ENCODE data around the gene COL5A2. TPM values are rescaled to one million over a fixed set of nuclear protein-coding genes. Genes with fewer than 3 reads are reported as not detected.
A peak's percentile ranks its signal among the peaks of the same experiment; 100 is the strongest.

The COL5A2 gene
- total RNA-seq, 4 donors from 2014 or later: 16.1 to 62.8 (median 33.1) TPM

DNA sequence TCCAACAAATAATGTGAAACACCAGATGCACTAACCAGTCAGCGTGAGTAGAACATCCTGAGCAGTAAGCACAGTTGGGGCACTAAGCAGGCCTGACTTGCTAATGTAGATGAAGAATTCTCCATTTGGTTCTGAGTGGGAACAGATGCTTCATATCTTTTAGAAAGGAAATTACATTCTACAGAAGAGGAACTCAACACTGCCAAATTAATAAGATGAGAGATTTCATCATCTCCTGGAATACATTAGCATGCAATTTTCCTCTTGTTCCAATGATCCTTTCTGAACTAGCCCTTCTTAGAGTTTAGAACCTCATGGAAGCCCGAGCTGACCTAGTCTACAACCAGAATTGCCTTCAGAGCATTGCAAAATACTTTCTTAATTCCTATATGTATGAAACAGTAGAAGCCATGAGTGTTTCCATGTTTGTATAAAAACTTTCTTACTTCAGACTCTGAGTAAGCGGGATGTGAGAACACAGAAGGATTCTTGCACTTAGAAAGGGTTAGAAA is 34.8 kb downstream of the COL5A2 start:
- H3K9me3 ChIP-seq: no peaks in the 10 kb centered on the region
- 79 to 82% methylated on average over 3 of the region's 3 CpGs for WGBS, 2 donors (ENCODE audit: low coverage in 1 of 2)
- H3K27ac ChIP-seq: no peak overlapping the region
- intact Hi-C loops (cut with DNase I; ENCODE audit: low total_unique reads): no loop called here
- H3K4me1 ChIP-seq: peaks cover 0 to 10% (median 0%) of the 10 kb centered on the region in 4 donors
- H3K4me3 ChIP-seq: no peak overlapping the region
- TF ChIP-seq POLR2AphosphoS5 (IDR thresholded peaks at IDR 0.05) (peak in 1 of 3 donors; percentile 19), EP300 (IDR thresholded peaks at IDR 0.05; ENCODE audit: low read depth) (no peak)
- H3K27me3 ChIP-seq: no peaks in the 10 kb centered on the region
- in situ Hi-C loops (cut with MboI; ENCODE audit: low pct_ligation_motif_present in 1 of 4, low pct_unique_long_range_greater_than_20kb in 1 of 4, low sequenced_read_pairs in 3 of 4): loop anchor here in 1 of 4 donors (25.0 kb wide), 1 partner anchor 268 kb away; no protein-coding TSS in a partner anchor
- H3K36me3 ChIP-seq: no peaks in the 10 kb centered on the region
- DNase-seq: no peak

DNA sequence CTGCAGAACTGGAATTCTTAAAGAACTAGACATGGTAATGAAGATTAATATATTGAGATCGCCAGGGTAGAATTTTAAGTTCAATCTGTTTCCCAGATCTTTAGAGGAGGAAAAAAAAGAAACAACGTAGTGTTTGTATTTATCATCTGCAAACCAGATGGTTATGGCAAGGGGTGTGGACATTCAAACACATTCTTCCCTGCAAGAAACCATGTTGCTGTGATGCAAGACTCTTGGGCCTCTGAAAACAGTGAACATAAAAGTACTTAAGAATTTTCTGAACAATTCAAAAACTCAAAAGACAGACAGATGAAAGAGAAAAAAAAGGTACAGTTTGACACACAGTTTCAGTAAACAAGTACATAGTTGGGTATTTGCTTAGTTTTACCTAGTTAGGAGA is 35.6 kb downstream of the COL5A2 start:
- no peaks in the 10 kb centered on the region for H3K36me3 ChIP-seq
- intact Hi-C loops (cut with DNase I; ENCODE audit: low total_unique reads) (no loop called here), in situ Hi-C loops (cut with MboI; ENCODE audit: low pct_ligation_motif_present in 1 of 4, low pct_unique_long_range_greater_than_20kb in 1 of 4, low sequenced_read_pairs in 3 of 4) (loop anchor here in 1 of 4 donors (25.0 kb wide), 1 partner anchor 268 kb away; no protein-coding TSS in a partner anchor)
- H3K9me3 ChIP-seq: no peaks in the 10 kb centered on the region
- TF ChIP-seq POLR2A (IDR thresholded peaks at IDR 0.05) (no peak), EP300 (IDR thresholded peaks at IDR 0.05; ENCODE audit: low read depth) (no peak), POLR2AphosphoS5 (IDR thresholded peaks at IDR 0.05) (no peak)
- TF ChIP-seq, protein P1, sequence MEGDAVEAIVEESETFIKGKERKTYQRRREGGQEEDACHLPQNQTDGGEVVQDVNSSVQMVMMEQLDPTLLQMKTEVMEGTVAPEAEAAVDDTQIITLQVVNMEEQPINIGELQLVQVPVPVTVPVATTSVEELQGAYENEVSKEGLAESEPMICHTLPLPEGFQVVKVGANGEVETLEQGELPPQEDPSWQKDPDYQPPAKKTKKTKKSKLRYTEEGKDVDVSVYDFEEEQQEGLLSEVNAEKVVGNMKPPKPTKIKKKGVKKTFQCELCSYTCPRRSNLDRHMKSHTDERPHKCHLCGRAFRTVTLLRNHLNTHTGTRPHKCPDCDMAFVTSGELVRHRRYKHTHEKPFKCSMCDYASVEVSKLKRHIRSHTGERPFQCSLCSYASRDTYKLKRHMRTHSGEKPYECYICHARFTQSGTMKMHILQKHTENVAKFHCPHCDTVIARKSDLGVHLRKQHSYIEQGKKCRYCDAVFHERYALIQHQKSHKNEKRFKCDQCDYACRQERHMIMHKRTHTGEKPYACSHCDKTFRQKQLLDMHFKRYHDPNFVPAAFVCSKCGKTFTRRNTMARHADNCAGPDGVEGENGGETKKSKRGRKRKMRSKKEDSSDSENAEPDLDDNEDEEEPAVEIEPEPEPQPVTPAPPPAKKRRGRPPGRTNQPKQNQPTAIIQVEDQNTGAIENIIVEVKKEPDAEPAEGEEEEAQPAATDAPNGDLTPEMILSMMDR (IDR thresholded peaks at IDR 0.05): no peak
- peaks cover 0 to 7% (median 0%) of the 10 kb centered on the region in 4 donors for H3K4me1 ChIP-seq
- no peaks in the 10 kb centered on the region for H3K27me3 ChIP-seq
- no peak overlapping the region for H3K4me3 ChIP-seq
- H3K27ac ChIP-seq: peak overlapping the region in 1 of 4 donors; percentile 41
- no peak for DNase-seq
- 58 to 61% methylated on average over 2 of the region's 2 CpGs for WGBS, 2 donors (ENCODE audit: low coverage in 1 of 2)

DNA sequence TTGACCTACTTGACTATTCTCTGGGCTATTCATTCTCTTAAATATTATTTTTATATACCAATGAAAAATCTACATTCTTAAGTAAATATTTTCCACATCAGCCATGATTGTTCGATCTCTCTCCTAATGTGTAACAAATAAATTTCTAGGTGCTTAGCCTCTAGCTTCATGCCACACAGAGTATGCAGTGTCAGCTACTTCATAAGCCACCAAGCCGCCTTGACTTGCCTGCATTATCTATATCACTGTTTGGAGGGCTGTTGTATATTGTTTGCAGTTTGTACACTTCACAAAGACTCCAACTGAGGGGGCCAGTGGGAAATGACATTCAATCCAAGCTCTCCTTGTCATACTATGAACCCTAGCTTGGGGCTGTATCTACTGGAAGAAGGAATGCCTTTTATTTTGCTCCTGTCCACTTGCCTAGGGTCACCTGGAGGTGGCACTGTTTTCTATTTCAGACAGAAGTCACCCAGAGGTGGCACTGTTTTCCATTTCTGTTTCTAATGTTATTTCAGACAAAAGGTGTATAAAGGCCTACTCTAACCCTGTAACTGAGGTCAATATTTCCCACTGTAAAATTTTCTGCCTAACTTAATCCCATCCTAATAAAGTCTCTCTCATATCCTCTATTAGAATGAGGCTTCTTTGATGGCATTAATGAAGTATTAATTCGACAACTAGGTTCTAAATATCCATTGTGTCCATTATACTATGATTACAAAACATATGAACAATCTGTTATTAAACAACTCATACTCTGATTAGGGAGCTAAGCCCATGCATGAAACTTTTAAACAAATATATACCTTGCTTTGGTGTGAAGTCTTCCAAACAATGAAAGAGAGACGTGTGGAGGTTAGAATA is 36.4 kb downstream of the COL5A2 start:
- no peaks in the 10 kb centered on the region for H3K9me3 ChIP-seq
- H3K27me3 ChIP-seq: no peaks in the 10 kb centered on the region
- intact Hi-C loops (cut with DNase I; ENCODE audit: low total_unique reads) (no loop called here), in situ Hi-C loops (cut with MboI; ENCODE audit: low pct_ligation_motif_present in 1 of 4, low pct_unique_long_range_greater_than_20kb in 1 of 4, low sequenced_read_pairs in 3 of 4) (loop anchor here in 1 of 4 donors (25.0 kb wide), 1 partner anchor 269 kb away; no protein-coding TSS in a partner anchor)
- no peaks in the 10 kb centered on the region for H3K36me3 ChIP-seq
- peak; percentile 24 for DNase-seq
- no peak overlapping the region for H3K4me3 ChIP-seq
- 86 to 93% methylated on average over 3 to 4 of the region's 4 CpGs for WGBS, 2 donors (ENCODE audit: low coverage in 1 of 2)
- TF ChIP-seq, protein P1 (IDR thresholded peaks at IDR 0.05): peak; percentile 59 to 80 (median 70)
- no peak for TF ChIP-seq POLR2AphosphoS5 (IDR thresholded peaks at IDR 0.05)
- H3K4me1 ChIP-seq: peaks cover 0 to 7% (median 0%) of the 10 kb centered on the region in 4 donors
- H3K27ac ChIP-seq: no peak overlapping the region

DNA sequence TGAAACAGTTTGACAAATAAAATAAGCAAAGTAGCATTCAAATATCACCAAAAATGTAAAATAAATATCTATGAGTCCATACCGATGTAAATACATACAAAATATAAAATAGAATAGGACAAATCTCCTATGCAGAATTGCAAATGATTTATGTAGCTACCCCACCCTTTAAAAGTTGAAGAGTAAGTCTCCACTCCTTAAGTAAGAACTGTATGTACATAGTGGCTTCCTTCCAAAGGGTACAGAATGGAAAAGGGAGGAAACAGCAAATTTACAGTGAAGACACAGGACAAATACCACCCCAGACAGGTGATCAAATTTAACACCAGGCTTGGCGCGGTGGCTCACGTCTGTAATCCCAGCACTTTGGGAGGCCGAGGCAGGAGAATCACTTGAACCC is 40.8 kb downstream of the COL5A2 start:
- TF ChIP-seq EP300 (IDR thresholded peaks at IDR 0.05; ENCODE audit: low read depth): no peak
- TF ChIP-seq, protein P1 (IDR thresholded peaks at IDR 0.05): no peak
- no peak for TF ChIP-seq POLR2AphosphoS5 (IDR thresholded peaks at IDR 0.05)
- no peak for TF ChIP-seq POLR2A (IDR thresholded peaks at IDR 0.05)
- H3K4me1 ChIP-seq: peaks cover 0 to 4% (median 0%) of the 10 kb centered on the region in 4 donors
- no peak overlapping the region for H3K27ac ChIP-seq
- WGBS, 2 donors (ENCODE audit: low coverage in 1 of 2): 88 to 93% methylated on average over 3 to 5 of the region's 5 CpGs
- intact Hi-C loops (cut with DNase I; ENCODE audit: low total_unique reads) (no loop called here), in situ Hi-C loops (cut with MboI; ENCODE audit: low pct_ligation_motif_present in 1 of 4, low pct_unique_long_range_greater_than_20kb in 1 of 4, low sequenced_read_pairs in 3 of 4) (loop anchor here in 1 of 4 donors (25.0 kb wide), 1 partner anchor 274 kb away; no protein-coding TSS in a partner anchor)
- H3K27me3 ChIP-seq: no peaks in the 10 kb centered on the region
- no peaks in the 10 kb centered on the region for H3K36me3 ChIP-seq
- H3K4me3 ChIP-seq: no peak overlapping the region
- DNase-seq: no peak
- no peaks in the 10 kb centered on the region for H3K9me3 ChIP-seq
